Chondrocyte (in vitro differentiated cells): Measurements from ENCODE around the gene CSRNP3. TPM values are rescaled to one million over a fixed set of nuclear protein-coding genes. Genes with fewer than 3 reads are reported as not detected.
A peak's percentile ranks its signal among the peaks of the same experiment; 100 is the strongest.

Experiments used
- DNase-seq: peaks from one replicate; pipeline ENCODE4 v3.0.0; 2021; ENCODE audit warnings: mixed read lengths, low spot score
- H3K27ac Mint-ChIP-seq: one replicate; pipeline ENCODE4 v1.8.0; 2021; ENCODE audit warnings: mild to moderate bottlenecking, moderate library complexity, mixed read lengths; ENCODE audit not compliant: unreplicated experiment
- H3K27me3 Mint-ChIP-seq: 2 replicates; pipeline ENCODE4 v1.8.0; 2021; ENCODE audit warnings: low read depth, mixed read lengths
- H3K36me3 Mint-ChIP-seq: 2 replicates; pipeline ENCODE4 v1.8.0; 2021; ENCODE audit warnings: low read depth, mixed read lengths
- H3K4me1 Mint-ChIP-seq: 2 replicates; pipeline ENCODE4 v1.8.0; 2021; ENCODE audit warnings: low read depth, mild to moderate bottlenecking, mixed read lengths
- H3K4me3 Mint-ChIP-seq: one replicate; pipeline ENCODE4 v1.8.0; 2021; ENCODE audit warnings: mild to moderate bottlenecking, moderate library complexity, mixed read lengths; ENCODE audit not compliant: unreplicated experiment
- H3K9me3 Mint-ChIP-seq: 2 replicates; pipeline ENCODE4 v1.8.0; 2021; ENCODE audit warnings: low read depth, mixed read lengths
- total RNA-seq: library from RNA; stranded (reverse); gene quantifications from 3 replicates; pipeline ENCODE4 v1.2.1, GENCODE V29; 2021
- TF ChIP-seq, protein P1 (sequence below): fragments of 200-600 bp; sonication (generic); IDR thresholded peaks from 2 replicates; pipeline ENCODE4 v1.5.0; 2021; ENCODE audit warnings: antibody characterized with exemption, mild to moderate bottlenecking, moderate library complexity

CSRNP3 gene
- total RNA-seq, 1 donor from 2014 or later: 3.7 TPM

DNA sequence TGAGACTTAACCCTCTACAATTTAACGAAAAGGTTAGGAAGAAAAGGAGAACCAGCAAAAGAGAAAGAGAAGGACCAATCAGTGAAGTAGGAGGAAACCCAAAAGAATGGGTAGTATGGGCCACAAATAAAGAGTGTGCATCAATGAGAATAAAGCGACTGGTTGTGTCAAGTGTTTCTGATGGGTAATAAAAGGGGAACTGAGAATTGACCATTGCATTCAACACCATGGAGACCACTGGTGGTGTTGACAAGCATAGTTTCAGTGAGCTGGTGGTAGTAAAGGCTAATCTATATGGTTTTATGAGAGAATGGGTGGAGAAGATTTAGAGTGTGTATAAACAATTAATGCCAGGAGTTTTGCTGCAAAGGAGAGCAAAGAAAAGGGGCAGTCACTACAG is 75.4 kb downstream of the CSRNP3 start:
- Mint-ChIP-seq H3K9me3 (no peaks in the 10 kb centered on the region), H3K36me3 (no peaks in the 10 kb centered on the region), H3K27me3 (no peaks in the 10 kb centered on the region), H3K4me3 (no peak overlapping the region), H3K4me1 (no peaks in the 10 kb centered on the region), H3K27ac (no peak overlapping the region)
- TF ChIP-seq, protein P1, sequence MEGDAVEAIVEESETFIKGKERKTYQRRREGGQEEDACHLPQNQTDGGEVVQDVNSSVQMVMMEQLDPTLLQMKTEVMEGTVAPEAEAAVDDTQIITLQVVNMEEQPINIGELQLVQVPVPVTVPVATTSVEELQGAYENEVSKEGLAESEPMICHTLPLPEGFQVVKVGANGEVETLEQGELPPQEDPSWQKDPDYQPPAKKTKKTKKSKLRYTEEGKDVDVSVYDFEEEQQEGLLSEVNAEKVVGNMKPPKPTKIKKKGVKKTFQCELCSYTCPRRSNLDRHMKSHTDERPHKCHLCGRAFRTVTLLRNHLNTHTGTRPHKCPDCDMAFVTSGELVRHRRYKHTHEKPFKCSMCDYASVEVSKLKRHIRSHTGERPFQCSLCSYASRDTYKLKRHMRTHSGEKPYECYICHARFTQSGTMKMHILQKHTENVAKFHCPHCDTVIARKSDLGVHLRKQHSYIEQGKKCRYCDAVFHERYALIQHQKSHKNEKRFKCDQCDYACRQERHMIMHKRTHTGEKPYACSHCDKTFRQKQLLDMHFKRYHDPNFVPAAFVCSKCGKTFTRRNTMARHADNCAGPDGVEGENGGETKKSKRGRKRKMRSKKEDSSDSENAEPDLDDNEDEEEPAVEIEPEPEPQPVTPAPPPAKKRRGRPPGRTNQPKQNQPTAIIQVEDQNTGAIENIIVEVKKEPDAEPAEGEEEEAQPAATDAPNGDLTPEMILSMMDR: no peak
- no peak for DNase-seq

DNA sequence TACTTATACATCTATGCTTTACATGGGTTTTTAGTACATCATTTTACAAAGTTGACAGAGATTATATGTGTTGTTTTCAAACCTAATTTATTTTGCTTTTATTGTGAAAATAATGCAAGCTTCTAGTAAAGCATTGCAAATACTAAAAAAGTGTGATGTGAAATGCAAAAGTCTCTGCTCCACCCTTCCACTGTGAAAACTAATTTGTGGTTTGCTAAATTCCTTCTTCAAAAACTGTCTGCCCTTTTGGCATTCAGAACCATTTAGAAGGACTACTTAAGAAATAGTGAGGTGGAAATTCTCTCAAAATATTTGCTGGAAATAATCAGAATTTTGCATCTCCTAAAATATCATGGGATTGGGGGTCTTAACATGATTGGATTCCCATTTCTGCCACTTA is 78.4 kb downstream of the CSRNP3 start:
- Mint-ChIP-seq H3K4me3 (no peak overlapping the region), H3K4me1 (peaks cover 8% of the 10 kb centered on the region), H3K9me3 (no peaks in the 10 kb centered on the region), H3K27ac (no peak overlapping the region), H3K27me3 (no peaks in the 10 kb centered on the region), H3K36me3 (no peaks in the 10 kb centered on the region)
- TF ChIP-seq, protein P1: no peak
- no peak for DNase-seq

DNA sequence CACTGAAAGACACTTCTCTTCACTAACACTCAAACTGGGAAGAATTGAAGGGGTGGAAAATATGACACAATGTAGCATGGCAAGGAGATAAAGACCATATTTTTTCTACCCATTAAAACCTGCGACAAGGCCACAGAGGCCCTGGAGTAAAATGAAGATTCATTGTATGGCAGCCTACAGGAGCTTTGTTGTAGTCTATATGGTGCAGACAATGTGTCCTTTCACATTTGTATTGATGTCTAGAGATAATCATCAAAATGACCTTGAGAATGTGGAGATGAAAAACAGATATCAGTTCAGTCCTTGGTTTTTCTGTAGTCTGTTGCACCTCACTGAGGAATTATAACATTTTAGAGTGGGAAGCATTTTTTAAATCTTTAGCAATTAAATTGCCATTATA is 80.1 kb downstream of the CSRNP3 start:
- TF ChIP-seq, protein P1: no peak
- H3K27me3 Mint-ChIP-seq: no peaks in the 10 kb centered on the region
- DNase-seq: no peak
- H3K4me1 Mint-ChIP-seq: peaks cover 8% of the 10 kb centered on the region
- no peak overlapping the region for H3K27ac Mint-ChIP-seq
- no peaks in the 10 kb centered on the region for H3K9me3 Mint-ChIP-seq
- H3K4me3 Mint-ChIP-seq: no peak overlapping the region
- H3K36me3 Mint-ChIP-seq: no peaks in the 10 kb centered on the region

DNA sequence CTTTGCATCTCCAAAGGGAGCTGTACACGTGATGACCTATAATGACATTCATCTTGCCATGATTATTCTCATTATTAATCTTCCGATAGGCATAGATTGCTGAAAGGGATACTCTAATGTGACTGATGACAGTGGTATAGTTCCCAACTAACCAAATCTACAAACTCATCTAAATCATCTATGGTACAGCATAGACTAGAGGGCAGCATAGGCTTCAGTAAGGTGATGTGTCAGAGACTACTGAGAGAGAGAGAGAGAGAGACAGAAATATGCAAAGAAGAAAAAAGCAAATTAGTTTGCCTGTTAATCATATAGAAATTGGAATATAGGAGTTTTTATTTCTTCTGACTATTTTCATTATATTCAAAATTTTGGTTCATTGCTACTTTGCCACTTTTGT is 89.3 kb downstream of the CSRNP3 start:
- H3K27me3 Mint-ChIP-seq: no peaks in the 10 kb centered on the region
- no peaks in the 10 kb centered on the region for H3K4me1 Mint-ChIP-seq
- H3K36me3 Mint-ChIP-seq: no peaks in the 10 kb centered on the region
- no peak for DNase-seq
- H3K9me3 Mint-ChIP-seq: no peaks in the 10 kb centered on the region
- TF ChIP-seq, protein P1: peak; percentile 21
- no peak overlapping the region for H3K4me3 Mint-ChIP-seq
- no peak overlapping the region for H3K27ac Mint-ChIP-seq

DNA sequence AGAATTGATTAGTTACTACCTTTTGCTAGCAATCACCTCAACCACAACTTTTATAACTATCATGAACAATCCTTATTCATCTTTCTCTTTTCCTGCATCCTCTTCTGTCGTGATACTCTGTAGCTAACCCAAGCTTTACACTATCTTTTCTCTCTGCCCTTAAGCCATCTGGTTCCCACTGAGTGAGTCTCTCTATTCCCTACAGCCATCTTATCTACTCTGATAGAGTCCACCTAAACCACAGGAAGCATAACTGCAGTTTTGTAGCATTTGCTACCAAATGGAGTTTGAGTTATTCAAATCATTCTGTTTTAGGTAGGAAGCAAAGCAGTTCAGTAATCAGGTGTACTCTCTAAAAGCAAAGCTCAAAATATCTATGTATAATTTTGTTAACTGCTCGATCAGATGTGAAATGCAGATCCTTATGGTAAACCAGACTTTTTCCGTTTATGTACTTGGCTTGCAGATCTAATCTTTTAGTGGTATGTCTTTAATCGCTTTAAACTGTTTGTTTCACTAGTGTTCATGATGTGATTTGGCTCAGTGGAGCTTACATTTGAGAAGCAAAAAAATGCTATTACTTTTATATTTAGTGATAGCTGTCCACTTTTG is 91.0 kb downstream of the CSRNP3 start:
- no peaks in the 10 kb centered on the region for H3K27me3 Mint-ChIP-seq
- DNase-seq: no peak
- H3K9me3 Mint-ChIP-seq: no peaks in the 10 kb centered on the region
- H3K4me3 Mint-ChIP-seq: no peak overlapping the region
- TF ChIP-seq, protein P1: no peak
- no peaks in the 10 kb centered on the region for H3K4me1 Mint-ChIP-seq
- H3K27ac Mint-ChIP-seq: no peak overlapping the region
- H3K36me3 Mint-ChIP-seq: no peaks in the 10 kb centered on the region
